HG02642 (cell line): Measurements from ENCODE around the gene SPCS2.
"Not testable (repeated sequence)": the region's sequence is repeated elsewhere in the genome, so short reads cannot be mapped to it uniquely, and the experiment has no call there.

Source experiments
- ATAC-seq: cut with Tn5 transposase; IDR thresholded peaks from one replicate; pipeline ENCODE4 v1.9.1; 2021; ENCODE audit warnings: mild to moderate bottlenecking; ENCODE audit not compliant: unreplicated experiment, poor library complexity

SPCS2 gene

GRCh38 chr11:74948546-74948897 lies 544 bp upstream of the SPCS2 start:
- ATAC-seq = no peak

- no peak for ATAC-seq
Measured at GRCh38 chr11:74949753-74950137, 679 bp downstream of the SPCS2 start.

DNA sequence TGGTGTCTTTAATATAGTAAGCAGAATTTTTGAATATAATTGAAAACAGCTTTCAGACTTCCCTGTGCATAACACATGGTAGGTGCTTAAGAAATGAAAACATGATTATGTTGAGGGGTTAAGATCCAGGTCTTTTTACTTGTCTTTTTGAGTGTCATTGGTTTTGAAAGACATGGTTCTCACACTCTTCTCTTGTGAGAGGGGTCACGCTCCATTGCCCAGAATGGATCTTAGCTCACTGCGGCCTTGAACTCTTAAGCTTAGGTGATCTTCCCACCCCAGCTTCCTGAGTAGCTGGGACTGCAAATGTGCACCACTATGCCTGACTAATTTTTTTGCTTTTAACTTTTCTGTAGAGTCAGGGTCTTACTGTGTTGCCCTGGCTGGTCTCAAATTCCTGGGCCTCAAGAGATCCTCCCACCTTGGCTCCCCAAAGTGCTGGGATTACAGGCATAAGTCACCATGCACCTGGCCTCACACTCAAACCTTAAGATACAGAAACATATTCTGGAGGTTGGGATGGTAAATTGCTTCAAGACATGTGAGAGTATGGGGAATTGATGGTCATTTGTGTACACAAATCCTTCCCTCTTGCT lies 1.4 kb downstream of the SPCS2 start:
- no peak for ATAC-seq

DNA sequence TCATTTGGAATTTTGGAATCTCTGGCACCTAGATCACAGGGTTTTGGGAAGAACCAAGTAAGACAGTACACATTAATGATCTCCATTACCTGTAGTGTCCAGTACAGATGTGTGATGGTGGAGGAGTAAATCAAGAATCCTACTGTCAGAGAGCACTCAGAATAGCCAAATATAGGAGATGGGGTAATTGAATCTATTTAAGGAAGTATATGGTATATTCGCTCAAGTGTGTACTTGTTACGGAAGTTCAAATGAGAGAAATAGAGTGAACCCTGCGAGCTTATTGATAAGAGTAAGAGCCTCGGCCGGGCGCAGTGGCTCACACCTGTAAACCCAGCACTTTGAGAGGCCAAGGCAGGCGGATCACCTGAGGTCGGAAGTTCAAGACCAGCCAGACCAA lies 2.2 kb downstream of the SPCS2 start:
- ATAC-seq = no peak

DNA sequence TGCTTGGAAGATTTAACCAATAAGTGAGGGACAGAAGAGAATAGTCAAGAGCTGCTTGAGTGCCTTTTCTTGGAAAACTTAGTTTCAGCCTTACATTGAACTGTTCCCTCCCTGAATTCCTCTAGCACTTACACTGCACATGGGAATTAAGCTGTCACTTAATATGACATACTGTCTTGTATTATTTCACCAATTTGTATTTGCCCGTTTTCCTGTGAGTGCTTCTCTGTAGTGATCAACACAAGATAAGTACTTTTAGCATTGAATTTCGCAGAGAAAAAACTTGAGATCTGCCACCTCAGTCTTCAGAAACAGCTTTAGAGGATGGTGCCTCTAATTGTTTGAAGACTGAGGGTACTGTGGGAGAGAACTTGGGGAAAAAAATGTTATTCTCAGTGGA lies 3.7 kb downstream of the SPCS2 start:
- no peak for ATAC-seq

DNA sequence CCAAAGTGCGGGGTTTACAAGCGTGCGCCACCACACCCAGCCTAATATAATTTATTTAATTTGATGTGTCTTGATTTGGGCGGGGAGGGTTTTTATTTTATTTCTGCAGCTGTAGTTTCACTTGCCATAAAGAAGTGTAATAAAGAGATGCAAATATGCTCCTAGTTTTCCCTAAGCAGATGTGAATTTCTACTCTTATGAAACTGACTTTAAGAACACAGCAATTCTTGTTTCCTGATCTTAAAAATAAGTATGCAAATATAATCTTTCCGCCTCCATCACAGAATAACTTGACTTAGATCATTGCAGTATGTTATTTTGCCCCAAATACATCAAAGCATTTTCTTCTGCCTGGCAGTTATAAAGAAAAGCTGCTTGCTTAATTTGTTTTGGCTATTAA lies 4.4 kb downstream of the SPCS2 start:
- no peak for ATAC-seq

DNA sequence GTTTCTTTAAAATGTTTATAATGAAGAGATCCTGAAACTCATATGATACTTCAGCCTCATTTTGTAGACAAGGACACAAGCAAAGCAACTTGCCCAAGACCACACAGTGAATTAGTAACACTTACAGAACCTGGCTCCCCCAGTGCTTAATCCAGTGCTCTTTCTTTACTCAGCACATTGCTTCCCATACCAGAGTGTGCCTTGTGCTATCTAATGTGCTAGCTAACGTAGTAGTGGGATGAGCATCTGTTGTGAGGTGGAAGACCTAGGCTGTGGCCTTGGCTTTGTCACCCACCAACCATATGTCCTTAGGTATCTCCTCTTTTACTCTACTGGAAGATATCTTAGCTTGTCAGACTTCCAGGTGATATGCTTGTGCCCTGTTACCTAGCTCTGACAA lies 5.1 kb downstream of the SPCS2 start:
- no peak for ATAC-seq

GRCh38 chr11:74956397-74957015 lies 7.4 kb downstream of the SPCS2 start:
- no peak for ATAC-seq

- ATAC-seq = no peak
Measured at GRCh38 chr11:74957937-74958629, 9.0 kb downstream of the SPCS2 start.

GRCh38 chr11:74960128-74960527 lies 11.1 kb downstream of the SPCS2 start:
- not testable (repeated sequence) for ATAC-seq

GRCh38 chr11:74966651-74967050 lies 17.6 kb downstream of the SPCS2 start:
- ATAC-seq = no peak

- no peak for ATAC-seq
Measured at GRCh38 chr11:74970852-74971395, 21.9 kb downstream of the SPCS2 start.

GRCh38 chr11:74971424-74971823 lies 22.4 kb downstream of the SPCS2 start:
- no peak for ATAC-seq

GRCh38 chr11:74978041-74978440 lies 29.0 kb downstream of the SPCS2 start:
- no peak for ATAC-seq

- no peak for ATAC-seq
Measured at GRCh38 chr11:74980634-74981033, 31.6 kb downstream of the SPCS2 start.

- ATAC-seq = no peak
Measured at GRCh38 chr11:74981888-74982287, 32.8 kb downstream of the SPCS2 start.

DNA sequence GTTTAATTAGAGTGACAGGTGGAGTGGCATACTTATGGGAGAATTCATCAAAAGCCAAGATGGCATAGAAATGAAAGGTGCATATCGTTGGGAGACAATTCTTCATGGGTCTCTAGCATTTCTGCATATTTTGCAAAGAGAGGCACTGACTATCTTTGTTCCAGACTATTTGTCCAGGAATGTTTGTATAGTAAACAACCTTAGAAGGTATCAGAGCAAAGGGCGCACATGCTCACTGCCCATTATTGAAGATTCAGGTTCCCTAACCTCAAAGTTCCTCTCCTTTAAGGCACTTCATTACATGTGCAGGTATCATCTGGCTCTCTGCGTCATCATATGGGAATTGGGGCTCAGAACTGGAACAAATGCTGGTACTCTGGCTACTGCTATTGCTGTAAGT lies 35.0 kb downstream of the SPCS2 start:
- no peak for ATAC-seq

DNA sequence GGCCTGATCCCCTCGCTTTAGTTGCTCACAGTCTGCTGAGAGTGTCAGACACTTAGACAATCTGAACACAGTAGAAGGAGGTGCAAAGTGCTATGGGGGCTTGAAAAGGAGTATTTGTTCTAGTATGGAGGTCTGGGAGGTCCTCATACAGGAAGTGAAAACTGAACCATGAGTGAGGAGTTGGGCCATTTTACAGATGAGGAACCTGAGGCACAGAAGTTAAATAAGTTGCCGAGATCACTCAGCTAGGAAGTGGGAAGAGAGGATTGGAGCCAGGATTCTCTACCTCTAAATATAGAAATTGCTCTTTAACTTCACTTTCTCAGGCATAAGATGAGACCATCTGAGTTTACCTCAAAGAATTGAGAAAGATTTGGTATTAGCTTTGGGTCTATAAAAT lies 35.7 kb downstream of the SPCS2 start:
- no peak for ATAC-seq

- ATAC-seq = peak; percentile 87
Measured at GRCh38 chr11:74988541-74989259, 39.6 kb downstream of the SPCS2 start, which contains the start of gene NEU3. NEU3 (plus strand) TSS chr11:74988933; CDS start chr11:74989061, 128 bp downstream.

DNA sequence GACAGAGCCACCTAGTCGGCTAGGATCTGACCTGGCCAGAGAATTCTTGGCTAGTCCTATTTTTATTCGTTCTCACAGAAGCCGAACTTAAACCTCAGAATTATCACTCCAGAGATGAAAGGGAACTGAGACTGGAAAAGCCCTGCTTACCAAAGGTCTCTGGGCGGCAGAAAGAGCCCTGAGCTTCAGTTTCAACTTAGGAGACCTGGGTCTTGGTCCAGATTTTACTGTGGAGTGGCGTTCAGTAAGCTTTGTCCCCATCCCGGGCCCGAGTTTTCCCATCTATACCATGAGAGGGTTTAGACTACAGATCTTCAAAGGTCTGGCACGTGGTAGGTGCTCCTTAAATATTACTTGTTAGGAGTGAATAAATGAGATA lies 40.2 kb downstream of the SPCS2 start:
- ATAC-seq = no peak

DNA sequence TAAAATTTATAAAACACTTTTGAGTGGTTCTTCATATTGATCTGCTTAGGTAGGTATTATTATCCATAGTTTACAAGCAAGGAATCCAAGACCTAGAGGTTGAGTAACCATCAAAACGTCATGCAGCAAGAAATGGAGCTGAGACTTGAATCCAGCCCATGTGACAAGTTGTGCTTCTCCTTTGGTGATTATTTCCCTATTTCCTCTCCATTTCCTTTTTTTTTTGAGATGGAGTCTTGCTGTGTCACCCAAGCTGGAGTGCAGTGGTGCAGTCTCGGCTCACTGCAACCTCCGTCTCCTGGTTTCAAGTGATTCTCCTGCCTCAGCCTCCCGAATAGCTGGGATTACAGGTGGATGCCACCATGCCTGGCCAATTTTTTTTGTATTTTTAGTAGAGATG lies 41.1 kb downstream of the SPCS2 start:
- ATAC-seq = not testable (repeated sequence)
